Neural cell (in vitro differentiated cells): ENCODE measurements around the gene PPP1R18. TPM values are rescaled to one million over a fixed set of nuclear protein-coding genes. Genes with fewer than 3 reads are reported as not detected.
"Not testable (repeated sequence)": the region's sequence is repeated elsewhere in the genome, so short reads cannot be mapped to it uniquely, and the experiment has no call there.

Experiments
- H2AFZ ChIP-seq: fragments of 200-600, 300-800 bp; sonication (generic), shearing (Covaris generic); 2 replicates; pipeline ENCODE4 v1.6.0; 2014; ENCODE audit warnings: low read depth, mild to moderate bottlenecking, antibody characterized with exemption, low read length, moderate library complexity
- H3F3A ChIP-seq: fragments of 200-600 bp; shearing (Covaris generic); 2 replicates; pipeline ENCODE4 v1.6.1; 2016; ENCODE audit warnings: mild to moderate bottlenecking, moderate library complexity, mixed read lengths, antibody characterized with exemption, low read length; ENCODE audit not compliant: insufficient read depth, poor library complexity, severe bottlenecking
- H3K27ac ChIP-seq: fragments of 200-600, 300-800 bp; sonication (generic), shearing (Covaris generic); 2 replicates; pipeline ENCODE4 v1.5.1; 2014; ENCODE audit warnings: mild to moderate bottlenecking, low read length, moderate library complexity
- H3K27me3 ChIP-seq: fragments of 300-800, 200-600 bp; sonication (generic), shearing (Covaris generic); 2 replicates; pipeline ENCODE4 v1.6.0; 2014; ENCODE audit warnings: mild to moderate bottlenecking, low read depth, low read length, moderate library complexity; ENCODE audit not compliant: insufficient read depth
- H3K36me3 ChIP-seq: fragments of 300-800, 200-600 bp; sonication (generic), shearing (Covaris generic); 2 replicates; pipeline ENCODE4 v1.5.1; 2014; ENCODE audit warnings: mild to moderate bottlenecking, antibody characterized with exemption, low read length, moderate library complexity; ENCODE audit not compliant: insufficient read depth
- H3K4me2 ChIP-seq: fragments of 300-800, 200-600 bp; sonication (generic), shearing (Covaris generic); 2 replicates; pipeline ENCODE4 v1.6.0; 2014; ENCODE audit warnings: mild to moderate bottlenecking, low read length
- H3K4me3 ChIP-seq: fragments of 300-800, 200-600 bp; sonication (generic), shearing (Covaris generic); 2 replicates; pipeline ENCODE4 v1.5.1; 2014; ENCODE audit warnings: mild to moderate bottlenecking, low read length, moderate library complexity
- H3K79me2 ChIP-seq: fragments of 200-600 bp; shearing (Covaris generic); replicated peaks from 2 replicates; pipeline ENCODE4 v1.6.0; 2014; ENCODE audit warnings: mild to moderate bottlenecking, low read length, moderate library complexity; ENCODE audit not compliant: insufficient read depth
- H3K9ac ChIP-seq: fragments of 300-800, 200-600 bp; sonication (generic), shearing (Covaris generic); 2 replicates; pipeline ENCODE4 v1.6.1; 2016; ENCODE audit warnings: mild to moderate bottlenecking, low read length, mixed read lengths
- H3K9me2 ChIP-seq: fragments of 200-600 bp; shearing (Covaris generic); 2 replicates; pipeline ENCODE4 v1.6.1; 2016; ENCODE audit warnings: mild to moderate bottlenecking, low read length, mixed read lengths; ENCODE audit not compliant: insufficient read depth
- H3K9me3 ChIP-seq: fragments of 200-600, 300-800 bp; sonication (generic), shearing (Covaris generic); 2 replicates; pipeline ENCODE4 v1.6.1; 2016; ENCODE audit warnings: mild to moderate bottlenecking, mixed run types, low read length, moderate library complexity, mixed read lengths
- H4K20me1 ChIP-seq: fragments of 200-600 bp; shearing (Covaris generic); 2 replicates; pipeline ENCODE4 v1.6.1; 2016; ENCODE audit warnings: mild to moderate bottlenecking, mixed run types; ENCODE audit not compliant: insufficient read depth
- CTCF ChIP-seq: fragments of 450-650 bp; IDR thresholded peaks from 2 replicates; pipeline ENCODE4 v1.5.1; 2014; ENCODE audit warnings: antibody characterized with exemption, mild to moderate bottlenecking, moderate library complexity; ENCODE audit not compliant: poor library complexity, severe bottlenecking
- EP300 ChIP-seq: fragments of 450-650 bp; conservative IDR thresholded peaks from 2 replicates; pipeline ENCODE4 v1.6.1; 2014; ENCODE audit warnings: antibody characterized with exemption, mild to moderate bottlenecking, moderate library complexity; ENCODE audit not compliant: poor library complexity, severe bottlenecking
- EZH2 ChIP-seq: fragments of 200-600, 300-800 bp; shearing (Covaris generic), sonication (generic); IDR thresholded peaks from 2 replicates; pipeline ENCODE4 v1.6.1; 2014; ENCODE audit warnings: antibody characterized with exemption, low read length, borderline replicate concordance, mild to moderate bottlenecking; ENCODE audit not compliant: insufficient read depth, poor library complexity, severe bottlenecking
- MXI1 ChIP-seq: fragments of 450-650 bp; conservative IDR thresholded peaks from 2 replicates; pipeline ENCODE4 v1.6.1; 2014; ENCODE audit warnings: antibody characterized with exemption, mild to moderate bottlenecking; ENCODE audit not compliant: poor library complexity, severe bottlenecking
- POLR2AphosphoS5 ChIP-seq: IDR thresholded peaks from 2 replicates; pipeline ENCODE4 v1.6.1; 2012
- RAD21 ChIP-seq: fragments of 450-650 bp; conservative IDR thresholded peaks from 2 replicates; pipeline ENCODE4 v1.6.1; 2014; ENCODE audit warnings: antibody characterized with exemption, mild to moderate bottlenecking, moderate library complexity
- REST ChIP-seq: IDR thresholded peaks from 2 replicates; pipeline ENCODE4 v1.6.1; 2012; ENCODE audit warnings: borderline replicate concordance
- SMC3 ChIP-seq: fragments of 450-650 bp; conservative IDR thresholded peaks from 2 replicates; pipeline ENCODE4 v1.6.1; 2014; ENCODE audit warnings: antibody characterized with exemption, mild to moderate bottlenecking, moderate library complexity; ENCODE audit not compliant: poor library complexity
- TAF1 ChIP-seq: IDR thresholded peaks from 2 replicates; pipeline ENCODE4 v1.6.1; 2012; ENCODE audit warnings: low read depth
- polyA plus RNA-seq: library from polyadenylated mRNA; depleted of rRNA; stranded (reverse); fragments of >200 nt; gene quantifications from 2 replicates; pipeline ENCODE4 v1.2.3, GENCODE V29; 2014

The PPP1R18 gene
- polyA plus RNA-seq, 1 donor from 2014 or later, result 50.6 TPM

- H4K20me1 ChIP-seq, H3K9ac ChIP-seq, H3K9me2 ChIP-seq, H3K9me3 ChIP-seq, H2AFZ ChIP-seq, H3K27me3 ChIP-seq, H3K79me2 ChIP-seq, H3F3A ChIP-seq, H3K4me2 ChIP-seq, H3K4me3 ChIP-seq, H3K36me3 ChIP-seq, H3K27ac ChIP-seq: not testable (repeated sequence)
These were observed 20.1 kb downstream of the PPP1R18 start for GRCh38 chr6:30666300-30666699.

- Histone ChIP-seq H3K9me2 (no peaks in the 10 kb centered on the region), H4K20me1 (no peaks in the 10 kb centered on the region), H3K79me2 (no peaks in the 10 kb centered on the region), H3K9me3 (no peaks in the 10 kb centered on the region), H3K27me3 (no peaks in the 10 kb centered on the region), H3K27ac (no peak overlapping the region), H3K4me3 (no peak overlapping the region), H3K36me3 (no peaks in the 10 kb centered on the region), H3K9ac (no peak overlapping the region), H3K4me2 (no peak overlapping the region), H3F3A (no peaks in the 10 kb centered on the region), H2AFZ (no peak overlapping the region)
- TF ChIP-seq EZH2 (no peak), TAF1 (no peak), EP300 (no peak), SMC3 (no peak), RAD21 (no peak), POLR2AphosphoS5 (no peak)
These were observed 21.3 kb downstream of the PPP1R18 start for GRCh38 chr6:30664994-30665767.

- not testable (repeated sequence) for H3K36me3 ChIP-seq, H3K27ac ChIP-seq, H3K9me2 ChIP-seq, H3K9me3 ChIP-seq, H3K4me3 ChIP-seq, H3K4me2 ChIP-seq, H3K27me3 ChIP-seq, H3K79me2 ChIP-seq, H3K9ac ChIP-seq, H3F3A ChIP-seq, H2AFZ ChIP-seq, H4K20me1 ChIP-seq
These were observed 28.5 kb downstream of the PPP1R18 start for GRCh38 chr6:30657922-30658321.

GRCh38 chr6:30657454-30657853 lies 29.0 kb downstream of the PPP1R18 start:
- H3K27ac ChIP-seq, result no peak overlapping the region
- no peaks in the 10 kb centered on the region for H4K20me1 ChIP-seq
- no peak overlapping the region for H2AFZ ChIP-seq
- no peaks in the 10 kb centered on the region for H3K9me2 ChIP-seq
- H3K4me3 ChIP-seq, result no peak overlapping the region
- no peaks in the 10 kb centered on the region for H3K79me2 ChIP-seq
- H3F3A ChIP-seq, result no peaks in the 10 kb centered on the region
- H3K9ac ChIP-seq, result no peak overlapping the region
- TF ChIP-seq MXI1 (no peak), SMC3 (no peak), EP300 (no peak), EZH2 (no peak), CTCF (no peak), TAF1 (no peak), RAD21 (no peak), REST (no peak), POLR2AphosphoS5 (no peak)
- no peak overlapping the region for H3K4me2 ChIP-seq
- H3K36me3 ChIP-seq, result no peaks in the 10 kb centered on the region
- H3K27me3 ChIP-seq, result no peaks in the 10 kb centered on the region
- no peaks in the 10 kb centered on the region for H3K9me3 ChIP-seq
